ENCODE data around the gene IGF1R. TPM values are rescaled to one million over a fixed set of nuclear protein-coding genes. Genes with fewer than 3 reads are reported as not detected.
"Not testable (repeated sequence)": the region's sequence is repeated elsewhere in the genome, so short reads cannot be mapped to it uniquely, and the experiment has no call there.

The IGF1R gene
- total RNA-seq, 1 experiment from 2014 or later, result 51.6 TPM

DNA sequence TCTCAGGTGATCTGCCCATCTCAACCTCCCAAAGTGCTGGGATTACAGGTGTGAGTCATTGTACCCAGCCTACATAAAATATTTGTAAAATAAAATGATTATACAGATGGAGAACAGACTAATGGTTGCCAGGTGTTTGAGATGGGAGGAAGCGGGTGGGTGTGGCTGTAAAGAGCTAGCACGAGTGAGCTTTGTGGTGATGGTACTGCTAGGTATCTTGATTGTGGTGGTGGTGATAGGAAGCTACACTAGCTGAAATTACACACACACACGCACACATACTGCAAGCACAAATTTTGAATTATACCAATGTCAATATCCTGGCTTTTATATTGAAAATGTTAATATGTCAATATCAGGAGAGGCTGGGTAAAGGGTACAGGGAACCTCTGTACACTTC lies 353.9 kb downstream of the IGF1R start:
- Histone ChIP-seq H3K36me3 (ENCODE audit: control insufficient read depth, insufficient read depth, low read length) (no peaks in the 10 kb centered on the region), H3K9me3 (no peaks in the 10 kb centered on the region), H3K4me1 (no peaks in the 10 kb centered on the region), H3K4me3 (ENCODE audit: low read depth, low read length) (no peak overlapping the region), H3K27me3 (replicated peaks; ENCODE audit: control insufficient read depth, insufficient read depth, low read length) (no peaks in the 10 kb centered on the region)
- Mint-ChIP-seq H3K4me1 (ENCODE audit: low read depth, unreplicated experiment) (no peaks in the 10 kb centered on the region), H3K36me3 (ENCODE audit: insufficient read depth, unreplicated experiment) (no peaks in the 10 kb centered on the region), H3K27ac (ENCODE audit: unreplicated experiment) (no peak overlapping the region), H3K27me3 (ENCODE audit: insufficient read depth, unreplicated experiment) (no peaks in the 10 kb centered on the region), H3K9me3 (ENCODE audit: unreplicated experiment) (no peaks in the 10 kb centered on the region), H3K4me3 (ENCODE audit: unreplicated experiment) (no peak overlapping the region)
- TF ChIP-seq, protein P1, sequence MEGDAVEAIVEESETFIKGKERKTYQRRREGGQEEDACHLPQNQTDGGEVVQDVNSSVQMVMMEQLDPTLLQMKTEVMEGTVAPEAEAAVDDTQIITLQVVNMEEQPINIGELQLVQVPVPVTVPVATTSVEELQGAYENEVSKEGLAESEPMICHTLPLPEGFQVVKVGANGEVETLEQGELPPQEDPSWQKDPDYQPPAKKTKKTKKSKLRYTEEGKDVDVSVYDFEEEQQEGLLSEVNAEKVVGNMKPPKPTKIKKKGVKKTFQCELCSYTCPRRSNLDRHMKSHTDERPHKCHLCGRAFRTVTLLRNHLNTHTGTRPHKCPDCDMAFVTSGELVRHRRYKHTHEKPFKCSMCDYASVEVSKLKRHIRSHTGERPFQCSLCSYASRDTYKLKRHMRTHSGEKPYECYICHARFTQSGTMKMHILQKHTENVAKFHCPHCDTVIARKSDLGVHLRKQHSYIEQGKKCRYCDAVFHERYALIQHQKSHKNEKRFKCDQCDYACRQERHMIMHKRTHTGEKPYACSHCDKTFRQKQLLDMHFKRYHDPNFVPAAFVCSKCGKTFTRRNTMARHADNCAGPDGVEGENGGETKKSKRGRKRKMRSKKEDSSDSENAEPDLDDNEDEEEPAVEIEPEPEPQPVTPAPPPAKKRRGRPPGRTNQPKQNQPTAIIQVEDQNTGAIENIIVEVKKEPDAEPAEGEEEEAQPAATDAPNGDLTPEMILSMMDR (IDR thresholded peaks at IDR 0.05; ENCODE audit: insufficient read depth in 1 of 2, low read depth in 1 of 2, low read length in 1 of 2, severe bottlenecking in 1 of 2, unreplicated experiment in 1 of 2), result no peak
- intact Hi-C loops (cut with micrococcal nuclease; ENCODE audit: unreplicated experiment), result no loop called here
- no TSS peak for BruUV-seq (replicated peaks)
- DNase-seq, result no peak
- ChIA-PET POLR2A (no interaction called here), CTCF (no interaction called here)

DNA sequence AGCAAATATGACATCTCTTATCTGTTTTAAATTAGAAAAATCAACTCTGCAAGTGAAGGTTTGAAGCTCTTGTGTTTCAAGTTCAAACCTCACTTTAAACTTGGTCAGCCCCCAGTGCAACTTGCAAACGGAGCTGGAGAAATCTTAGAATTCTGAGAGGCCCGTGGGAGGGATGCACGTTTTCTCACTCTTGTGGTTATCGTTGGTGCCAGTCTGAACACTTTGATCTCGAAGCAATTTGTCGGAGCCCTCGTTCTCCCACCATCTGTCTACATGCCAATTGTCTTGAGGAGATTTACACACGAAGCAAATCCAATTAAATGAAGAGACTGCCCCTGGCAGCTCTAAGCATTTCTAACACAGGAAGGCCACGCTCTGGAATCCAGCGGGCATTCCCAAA lies 355.0 kb downstream of the IGF1R start:
- intact Hi-C loops (cut with micrococcal nuclease; ENCODE audit: unreplicated experiment); H3K4me3 Mint-ChIP-seq (ENCODE audit: unreplicated experiment); POLR2A ChIA-PET; H3K4me1 ChIP-seq; H3K9me3 Mint-ChIP-seq (ENCODE audit: unreplicated experiment); H3K36me3 ChIP-seq (ENCODE audit: control insufficient read depth, insufficient read depth, low read length); H3K36me3 Mint-ChIP-seq (ENCODE audit: insufficient read depth, unreplicated experiment); H3K27ac Mint-ChIP-seq (ENCODE audit: unreplicated experiment); DNase-seq; CTCF ChIA-PET; BruUV-seq (replicated peaks); H3K4me3 ChIP-seq (ENCODE audit: low read depth, low read length); H3K27me3 ChIP-seq (replicated peaks; ENCODE audit: control insufficient read depth, insufficient read depth, low read length); H3K27me3 Mint-ChIP-seq (ENCODE audit: insufficient read depth, unreplicated experiment); H3K4me1 Mint-ChIP-seq (ENCODE audit: low read depth, unreplicated experiment); H3K9me3 ChIP-seq: not testable (repeated sequence)

DNA sequence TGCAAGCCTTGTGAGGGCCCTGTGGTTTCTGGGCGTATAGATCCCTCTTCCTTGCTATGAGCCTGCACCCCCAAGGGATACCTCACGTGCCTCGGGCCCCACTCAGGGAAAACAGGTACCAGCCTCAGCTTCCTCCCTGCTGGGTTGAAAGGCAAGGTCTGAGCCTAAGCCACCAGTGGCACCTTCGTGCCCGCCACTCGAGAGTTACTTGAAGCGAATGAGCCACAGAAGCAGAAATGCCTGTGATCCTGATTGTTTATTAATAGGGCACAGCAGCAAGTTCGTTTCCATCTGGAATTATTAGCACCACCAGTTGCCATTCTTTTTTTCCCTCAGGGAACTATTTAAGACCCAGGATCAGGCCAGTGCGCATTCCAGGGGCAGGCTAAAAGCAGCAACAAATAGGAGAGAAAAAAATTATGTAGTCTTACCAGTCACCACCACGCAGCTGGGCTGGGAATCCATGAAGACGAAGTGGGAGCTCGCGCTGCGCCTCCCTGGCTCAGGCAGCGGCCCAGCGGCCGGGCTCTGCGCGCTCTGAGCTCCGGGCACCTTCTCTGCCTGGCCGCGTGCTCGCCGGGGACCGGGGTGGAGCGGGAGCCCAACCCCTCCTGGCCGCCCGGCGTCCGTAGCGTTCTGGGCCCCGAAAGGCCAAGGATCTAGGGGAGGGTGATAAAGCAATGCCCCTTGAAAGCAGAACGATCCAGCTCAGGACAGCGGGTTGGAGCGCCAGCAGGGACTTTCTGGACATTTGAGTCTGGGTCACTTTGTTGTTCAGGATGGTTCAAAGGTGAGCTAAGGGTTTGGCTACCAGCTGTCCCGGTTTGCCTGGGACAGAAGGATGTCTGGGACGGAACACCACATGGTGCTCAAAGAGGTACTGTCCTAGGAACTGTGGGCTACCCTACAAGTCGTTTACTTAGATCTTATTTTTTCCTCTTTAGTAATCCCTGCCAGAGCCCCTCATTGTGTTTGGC lies 356.9 kb downstream of the IGF1R start:
- DNase-seq; H3K9me3 ChIP-seq; H3K27me3 Mint-ChIP-seq (ENCODE audit: insufficient read depth, unreplicated experiment); BruUV-seq (replicated peaks); H3K4me3 ChIP-seq (ENCODE audit: low read depth, low read length); H3K9me3 Mint-ChIP-seq (ENCODE audit: unreplicated experiment); H3K27ac Mint-ChIP-seq (ENCODE audit: unreplicated experiment); POLR2A ChIA-PET; H3K36me3 Mint-ChIP-seq (ENCODE audit: insufficient read depth, unreplicated experiment); intact Hi-C loops (cut with micrococcal nuclease; ENCODE audit: unreplicated experiment); H3K4me1 Mint-ChIP-seq (ENCODE audit: low read depth, unreplicated experiment); CTCF ChIA-PET; H3K27me3 ChIP-seq (replicated peaks; ENCODE audit: control insufficient read depth, insufficient read depth, low read length); H3K36me3 ChIP-seq (ENCODE audit: control insufficient read depth, insufficient read depth, low read length); H3K4me3 Mint-ChIP-seq (ENCODE audit: unreplicated experiment); H3K4me1 ChIP-seq: not testable (repeated sequence)

DNA sequence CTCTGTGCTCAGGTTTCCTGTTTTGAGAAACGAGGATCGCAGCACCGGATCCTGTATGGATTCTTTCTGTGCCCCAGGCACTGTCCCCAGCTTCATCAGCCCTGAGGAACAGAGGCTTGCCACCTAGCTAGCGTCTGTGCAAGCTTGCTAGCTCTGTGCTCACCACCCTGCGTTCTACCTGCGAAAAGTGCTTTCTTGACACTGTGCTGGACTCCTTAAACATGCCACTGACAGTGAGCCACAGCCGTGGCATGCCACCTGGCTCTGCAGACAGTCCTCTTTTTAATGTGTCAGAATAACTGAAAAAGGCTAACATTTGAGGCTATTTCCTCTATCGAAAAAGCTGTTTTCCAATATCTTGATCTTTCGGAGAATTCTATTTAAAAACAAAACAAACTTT lies 357.8 kb downstream of the IGF1R start:
- intact Hi-C loops (cut with micrococcal nuclease; ENCODE audit: unreplicated experiment), result no loop called here
- CTCF ChIA-PET, result no interaction called here

More for the DNA sequence above, 357.8 kb downstream of the IGF1R start:
- Histone ChIP-seq H3K4me3 (ENCODE audit: low read depth, low read length) (no peak overlapping the region), H3K36me3 (ENCODE audit: control insufficient read depth, insufficient read depth, low read length) (no peaks in the 10 kb centered on the region), H3K4me1 (no peaks in the 10 kb centered on the region), H3K9me3 (no peaks in the 10 kb centered on the region), H3K27me3 (replicated peaks; ENCODE audit: control insufficient read depth, insufficient read depth, low read length) (no peaks in the 10 kb centered on the region)
- Mint-ChIP-seq H3K9me3 (ENCODE audit: unreplicated experiment) (no peaks in the 10 kb centered on the region), H3K27me3 (ENCODE audit: insufficient read depth, unreplicated experiment) (no peaks in the 10 kb centered on the region), H3K4me3 (ENCODE audit: unreplicated experiment) (no peak overlapping the region), H3K36me3 (ENCODE audit: insufficient read depth, unreplicated experiment) (no peaks in the 10 kb centered on the region), H3K27ac (ENCODE audit: unreplicated experiment) (no peak overlapping the region), H3K4me1 (ENCODE audit: low read depth, unreplicated experiment) (no peaks in the 10 kb centered on the region)
- no peak for DNase-seq
- POLR2A ChIA-PET, result no interaction called here
- BruUV-seq (replicated peaks), result no TSS peak
- TF ChIP-seq, protein P1 (IDR thresholded peaks at IDR 0.05; ENCODE audit: insufficient read depth in 1 of 2, low read depth in 1 of 2, low read length in 1 of 2, severe bottlenecking in 1 of 2, unreplicated experiment in 1 of 2), result no peak

Measured in Caco-2 (cell line).